ENCODE data around the gene TMEM205. TPM values are rescaled to one million over a fixed set of nuclear protein-coding genes. Genes with fewer than 3 reads are reported as not detected.

TMEM205 gene
- total and polyA plus RNA-seq, 10 of the 15 experiments (the other 5 are each of a cell fraction or from before 2014, with no cell fraction given) = 27.8 to 144 (median 88.3) TPM

GRCh38 chr19:11355160-11356073 is 9.3 kb upstream of the TMEM205 start, which contains the start of gene PLPPR2:
Gene PLPPR2 (plus strand): TSS chr19:11355432. CDS start chr19:11357674, 2,242 bp downstream.
- SMC1A ChIA-PET (ENCODE audit: uncharacterized antibody, unreplicated experiment) = no interaction called here
- no peaks in the 10 kb centered on the region for H3K9me3 ChIP-seq (replicated peaks; ENCODE audit: control insufficient read depth, insufficient read depth, low read length)
- intact Hi-C loops (cut with micrococcal nuclease; ENCODE audit: unreplicated experiment) (no loop called here), in situ Hi-C loops (cut with MboI) (no loop called here)
- H3K9ac ChIP-seq (ENCODE audit: control insufficient read depth, insufficient read depth, low read length) = no peak within 1 kb of the TSS
- 3% methylated on average over 33 of the region's 62 CpGs for WGBS (ENCODE audit: insufficient coverage, insufficient replicate concordance, low lambda C conversion rate, missing lambda C conversion rate)
- H3K4me1 ChIP-seq (ENCODE audit: control insufficient read depth, insufficient read depth, low read length) = peaks cover 4% of the 10 kb centered on the region; the same call in 1 of the 2 replicates
- FAIRE-seq (peak; percentile 57), DNase-seq (ENCODE audit: low read depth, low spot score) (peak; percentile 25), ATAC-seq (peak; percentile 95)
- H3K27ac ChIP-seq (ENCODE audit: control insufficient read depth, insufficient read depth) = no peak within 1 kb of the TSS
- H3K4me2 ChIP-seq (ENCODE audit: control insufficient read depth, insufficient read depth) = peak within 1 kb of the TSS; percentile 54
- POLR2A ChIA-PET = no interaction called here
- no peaks in the 10 kb centered on the region for H3K36me3 ChIP-seq (ENCODE audit: control insufficient read depth in 2 of 2, insufficient read depth in 2 of 2, low read length in 1 of 2)
- RAD21 ChIA-PET (ENCODE audit: unreplicated experiment) = no interaction called here
- H4K20me1 ChIP-seq (ENCODE audit: control insufficient read depth, insufficient read depth) = no peaks in the 10 kb centered on the region
- BruUV-seq (replicated peaks) = no TSS peak
- H3K79me2 ChIP-seq (ENCODE audit: control insufficient read depth, insufficient read depth, low read length) = no peaks in the 10 kb centered on the region
- no peak within 1 kb of the TSS; the same call in 1 of the 2 replicates for H2AFZ ChIP-seq (ENCODE audit: control insufficient read depth, low read depth, low read length)
- H3K4me3 ChIP-seq = peak within 1 kb of the TSS; percentile 50; the same call in 1 of the 2 replicates
- no peaks in the 10 kb centered on the region for H3K27me3 ChIP-seq (replicated peaks in 1 of 2; ENCODE audit: control insufficient read depth in 2 of 2, insufficient read depth in 2 of 2, low read length in 1 of 2)
- CTCF ChIA-PET = no interaction called here
- TF ChIP-seq CEBPB (IDR thresholded peaks at IDR 0.05; ENCODE audit: borderline replicate concordance in 1 of 2, low read depth in 2 of 2, low read length in 2 of 2) = no peak
- TF ChIP-seq HDGF (IDR thresholded peaks at IDR 0.05) = peak; percentile 51; the same call in 1 of the 2 replicates
- TF ChIP-seq CBFB (IDR thresholded peaks at IDR 0.05; ENCODE audit: low read depth) = no peak
- TF ChIP-seq RUNX3 (IDR thresholded peaks at IDR 0.05; ENCODE audit: low read length) = peak; percentile 63
- no peak for TF ChIP-seq CHD2 (IDR thresholded peaks at IDR 0.05; ENCODE audit: borderline replicate concordance, low read depth, low read length)
- no peak for TF ChIP-seq PAX8 (IDR thresholded peaks at IDR 0.05)
- TF ChIP-seq BRCA1 (IDR thresholded peaks at IDR 0.05; ENCODE audit: low read depth, low read length) = no peak
- peak in 1 of 2 experiments; percentile 69; a peak in 1 of 4 replicates for TF ChIP-seq SRF (IDR thresholded peaks at IDR 0.05; ENCODE audit: low read depth in 2 of 2, low read length in 2 of 2)
- no peak for TF ChIP-seq POLR2AphosphoS2 (IDR thresholded peaks at IDR 0.05; ENCODE audit: low read depth, low read length)
- TF ChIP-seq PKNOX1 (IDR thresholded peaks at IDR 0.05) = peak; percentile 56; the same call in 1 of the 2 replicates
- TF ChIP-seq, protein P1, sequence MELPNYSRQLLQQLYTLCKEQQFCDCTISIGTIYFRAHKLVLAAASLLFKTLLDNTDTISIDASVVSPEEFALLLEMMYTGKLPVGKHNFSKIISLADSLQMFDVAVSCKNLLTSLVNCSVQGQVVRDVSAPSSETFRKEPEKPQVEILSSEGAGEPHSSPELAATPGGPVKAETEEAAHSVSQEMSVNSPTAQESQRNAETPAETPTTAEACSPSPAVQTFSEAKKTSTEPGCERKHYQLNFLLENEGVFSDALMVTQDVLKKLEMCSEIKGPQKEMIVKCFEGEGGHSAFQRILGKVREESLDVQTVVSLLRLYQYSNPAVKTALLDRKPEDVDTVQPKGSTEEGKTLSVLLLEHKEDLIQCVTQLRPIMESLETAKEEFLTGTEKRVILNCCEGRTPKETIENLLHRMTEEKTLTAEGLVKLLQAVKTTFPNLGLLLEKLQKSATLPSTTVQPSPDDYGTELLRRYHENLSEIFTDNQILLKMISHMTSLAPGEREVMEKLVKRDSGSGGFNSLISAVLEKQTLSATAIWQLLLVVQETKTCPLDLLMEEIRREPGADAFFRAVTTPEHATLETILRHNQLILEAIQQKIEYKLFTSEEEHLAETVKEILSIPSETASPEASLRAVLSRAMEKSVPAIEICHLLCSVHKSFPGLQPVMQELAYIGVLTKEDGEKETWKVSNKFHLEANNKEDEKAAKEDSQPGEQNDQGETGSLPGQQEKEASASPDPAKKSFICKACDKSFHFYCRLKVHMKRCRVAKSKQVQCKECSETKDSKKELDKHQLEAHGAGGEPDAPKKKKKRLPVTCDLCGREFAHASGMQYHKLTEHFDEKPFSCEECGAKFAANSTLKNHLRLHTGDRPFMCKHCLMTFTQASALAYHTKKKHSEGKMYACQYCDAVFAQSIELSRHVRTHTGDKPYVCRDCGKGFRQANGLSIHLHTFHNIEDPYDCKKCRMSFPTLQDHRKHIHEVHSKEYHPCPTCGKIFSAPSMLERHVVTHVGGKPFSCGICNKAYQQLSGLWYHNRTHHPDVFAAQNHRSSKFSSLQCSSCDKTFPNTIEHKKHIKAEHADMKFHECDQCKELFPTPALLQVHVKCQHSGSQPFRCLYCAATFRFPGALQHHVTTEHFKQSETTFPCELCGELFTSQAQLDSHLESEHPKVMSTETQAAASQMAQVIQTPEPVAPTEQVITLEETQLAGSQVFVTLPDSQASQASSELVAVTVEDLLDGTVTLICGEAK (IDR thresholded peaks at IDR 0.05; ENCODE audit: borderline replicate concordance) = no peak
- no peak for TF ChIP-seq NR2F1 (conservative IDR thresholded peaks at IDR 0.05)
- TF ChIP-seq POLR2A (IDR thresholded peaks at IDR 0.05; ENCODE audit: low read depth, low read length) = peak; percentile 64
- TF ChIP-seq RELA (IDR thresholded peaks at IDR 0.05; ENCODE audit: borderline replicate concordance, partially characterized antibody) = no peak
- TF ChIP-seq PBX3 (IDR thresholded peaks at IDR 0.05; ENCODE audit: insufficient replicate concordance, low read depth, low read length) = no peak
- TF ChIP-seq NBN (IDR thresholded peaks at IDR 0.05) = peak; percentile 35; the same call in 1 of the 2 replicates
- TF ChIP-seq TARDBP (IDR thresholded peaks at IDR 0.05; ENCODE audit: borderline replicate concordance) = no peak
- peak; percentile 79; the same call in 1 of the 3 replicates for TF ChIP-seq POU2F2 (IDR thresholded peaks at IDR 0.05; ENCODE audit: borderline replicate concordance, low read depth, low read length)
- TF ChIP-seq RBBP5 (conservative IDR thresholded peaks at IDR 0.05) = no peak
- TF ChIP-seq SP1 (IDR thresholded peaks at IDR 0.05; ENCODE audit: low read depth, low read length) = peak; percentile 10
